Stomach (tissue), 19 donors: ENCODE data around the gene FBXL22. TPM values are rescaled to one million over a fixed set of nuclear protein-coding genes. Genes with fewer than 3 reads are reported as not detected.

Experiments used
- DNase-seq, 2 donors: peaks; one replicate each; pipeline versions ENCODE4 v3.0.0 to v3.0.0-alpha.2; 2013 to 2019
- H3K27ac ChIP-seq, 5 donors: fragments of 200-600 bp in 4 of 5; sonication (generic) in 4 of 5; one replicate each; pipeline ENCODE4 v1.5.1; 2013 to 2019; ENCODE audit warnings: mild to moderate bottlenecking in 1 of 5, moderate library complexity in 1 of 5
- H3K27me3 ChIP-seq, 3 donors: fragments of 200-600 bp; sonication (generic); one replicate each; pipeline ENCODE4 v1.5.1; 2017 to 2019; ENCODE audit warnings: mixed run types in 1 of 3
- H3K36me3 ChIP-seq, 4 donors: fragments of 200-600 bp; sonication (generic); 1 replicate in 3 of 4; 2 replicates in 1 of 4; pipeline ENCODE4 v1.5.1; 2016 to 2019
- H3K4me1 ChIP-seq, 4 donors: fragments of 200-600 bp; sonication (generic); one replicate each; pipeline ENCODE4 v1.5.1; 2016 to 2019
- H3K4me3 ChIP-seq, 4 donors: fragments of 200-600 bp; sonication (generic) in 3 of 4; one replicate each; pipeline ENCODE4 v1.5.1; 2016 to 2019; ENCODE audit warnings: mild to moderate bottlenecking in 1 of 4
- H3K9me3 ChIP-seq, 4 donors: fragments of 200-600 bp; sonication (generic); one replicate each; pipeline ENCODE4 v1.5.1; 2016 to 2019
- CTCF ChIP-seq, 7 experiments: fragments of 450-650 bp in 4 of 7; fragments of 200-600 bp in 3 of 7; sonication (generic) in 3 of 7; IDR thresholded peaks; one replicate each; pipeline ENCODE4 v1.5.1; 2016 to 2019; ENCODE audit warnings: antibody characterized with exemption in 7 of 7, control low read depth in 2 of 7, mild to moderate bottlenecking in 1 of 7
- EP300 ChIP-seq: sonication (generic); formaldehyde crosslinking; IDR thresholded peaks from one replicate; pipeline ENCODE4 v1.6.1; 2017; ENCODE audit warnings: antibody characterized with exemption
- POLR2A ChIP-seq, 4 donors: fragments of 450-650 bp; IDR thresholded peaks; one replicate each; pipeline ENCODE4 v1.6.1; 2016; ENCODE audit warnings: antibody characterized with exemption in 4 of 4, control low read depth in 2 of 4, mild to moderate bottlenecking in 1 of 4, moderate library complexity in 1 of 4
- POLR2AphosphoS5 ChIP-seq, 3 donors: sonication (generic); formaldehyde crosslinking; IDR thresholded peaks; one replicate each; pipeline ENCODE4 v1.6.1; 2016; ENCODE audit warnings: antibody characterized with exemption in 3 of 3
- WGBS, 5 donors: extraction: QIAGEN DNeasy Blood & Tissue Kit in 3 of 5; methylation state at CpG; one replicate each; pipeline versions ENCODE4 v1.1.5 to v1.1.7; 2013 to 2018; 5-methylcytosine and 5-hydroxymethylcytosine counted together
- intact Hi-C: fragments of 100-400 bp; cut with DNase I; formaldehyde crosslinking; loops from one replicate; pipeline ENCODE4 v1.15.1; 2023; ENCODE audit warnings: low total_unique reads
- long read RNA-seq, 10 donors: transcript quantifications; one replicate each; lab custom pipeline, GENCODE V29; 2026
- polyA plus RNA-seq, 3 donors: library from polyadenylated mRNA; stranded (reverse); fragments of 200-250 nt; gene quantifications; one replicate each; pipeline ENCODE4 v1.2.3, GENCODE V29; 2013
- total RNA-seq, 5 donors: library from RNA; depleted of rRNA; stranded (reverse); fragments of >200 nt; gene quantifications; one replicate each; pipeline versions ENCODE4 v1.1.0 to v1.2.3, GENCODE V29; 2014 to 2016
- donor health status: healthy with polysubstance abuse.
- donor health status: Bipolar disorder and iron deficiency.
- donor health status: healthy.

The FBXL22 gene
- 10 to 100 TPM in 3 of 5 donors, 1 to 10 TPM in 1, not detected in 1; 7.7 to 34.4 (median 22.9) TPM for total RNA-seq
- 1 to 10 TPM; 1.5 to 4.7 (median 2.3) TPM for polyA plus RNA-seq
- long read RNA-seq, donor 1, transcript FBXL22-204 (2 exons, 729 nt) = major isoform, 6 of 6 reads
- long read RNA-seq, donor 1, partial matches to known transcripts = 0 of 6 reads
- long read RNA-seq, donor 1, other reads (novel, unspliced or antisense) = 0 of 6 reads
- long read RNA-seq, donor 2, transcript FBXL22-204 (2 exons, 729 nt) = major isoform, 9 of 10 reads
- long read RNA-seq, donor 2, partial matches to known transcripts = 0 of 10 reads
- long read RNA-seq, donor 2, other reads (novel, unspliced or antisense) = 0 of 10 reads
- long read RNA-seq, donor 3 = 0 reads
- long read RNA-seq, donor 4, partial matches to known transcripts = 0 of 1 reads
- long read RNA-seq, donor 4, other reads (novel, unspliced or antisense) = 0 of 1 reads
- long read RNA-seq, donor 5, partial matches to known transcripts = 6 of 8 reads
- long read RNA-seq, donor 5, other reads (novel, unspliced or antisense) = 0 of 8 reads
- long read RNA-seq, donor 6, transcript FBXL22-204 (2 exons, 729 nt) = major isoform, 6 of 7 reads
- long read RNA-seq, donor 6, partial matches to known transcripts = 0 of 7 reads
- long read RNA-seq, donor 6, other reads (novel, unspliced or antisense) = 0 of 7 reads
- long read RNA-seq, donor 7, transcript FBXL22-204 (2 exons, 729 nt) = major isoform, 7 of 28 reads
- long read RNA-seq, donor 7, partial matches to known transcripts = 21 of 28 reads
- long read RNA-seq, donor 7, other reads (novel, unspliced or antisense) = 0 of 28 reads
- long read RNA-seq, donor 8, partial matches to known transcripts = 0 of 2 reads
- long read RNA-seq, donor 8, other reads (novel, unspliced or antisense) = 0 of 2 reads
- long read RNA-seq, donor 9, transcript FBXL22-204 (2 exons, 729 nt) = major isoform, 6 of 6 reads
- long read RNA-seq, donor 9, partial matches to known transcripts = 0 of 6 reads
- long read RNA-seq, donor 9, other reads (novel, unspliced or antisense) = 0 of 6 reads
- long read RNA-seq, donor 10, partial matches to known transcripts = 0 of 2 reads
- long read RNA-seq, donor 10, other reads (novel, unspliced or antisense) = 0 of 2 reads

- peak within 1 kb of the TSS; percentile 71 to 95 (median 92) for H3K27ac ChIP-seq
- no peaks in the 10 kb centered on the region for H3K27me3 ChIP-seq
- H3K36me3 ChIP-seq = peaks cover 15 to 30% (median 24%) of the 10 kb centered on the region in 4 donors
- H3K9me3 ChIP-seq = no peaks in the 10 kb centered on the region
- intact Hi-C loops = loop anchor here (10.0 kb wide), 1 partner anchor 102 kb away; no protein-coding TSS in a partner anchor
- WGBS, 5 donors = 57 to 61% (median 59%) methylated on average over 14 to 23 of the region's 23 CpGs
- peak within 1 kb of the TSS; percentile 15 to 83 (median 68) for H3K4me3 ChIP-seq
- TF ChIP-seq EP300 = no peak
- TF ChIP-seq POLR2A (IDR thresholded peaks at IDR 0.05) = no peak
- TF ChIP-seq POLR2AphosphoS5 (IDR thresholded peaks at IDR 0.05) = peak in 2 of 3 donors; percentile 13 to 19
- no peak for TF ChIP-seq CTCF (IDR thresholded peaks at IDR 0.05)
- peak in 1 of 2 donors; percentile 72 for DNase-seq
- H3K4me1 ChIP-seq = peaks cover 32 to 75% (median 58%) of the 10 kb centered on the region in 4 donors
Measured at GRCh38 chr15:63597038-63597790, at the start of gene FBXL22. TSS of gene FBXL22 (plus strand) at chr15:63597387. CDS start at chr15:63597393, 6 bp downstream.

GRCh38 chr15:63551400-63551799 lies 45.8 kb upstream of the FBXL22 start:
- Histone ChIP-seq H3K9me3 (no peaks in the 10 kb centered on the region), H3K36me3 (peaks cover 0 to 19% (median 14%) of the 10 kb centered on the region in 4 donors), H3K27me3 (no peaks in the 10 kb centered on the region), H3K4me3 (no peak overlapping the region), H3K27ac (peak overlapping the region in 4 of 5 donors; percentile 27 to 82 (median 69)), H3K4me1 (peaks cover 28 to 53% (median 39%) of the 10 kb centered on the region in 4 donors)
- DNase-seq = no peak
- intact Hi-C loops = no loop called here
- TF ChIP-seq CTCF (IDR thresholded peaks at IDR 0.05) (no peak), POLR2AphosphoS5 (IDR thresholded peaks at IDR 0.05) (peak in 1 of 3 donors; percentile 36)
- 18 to 57% (median 41%) methylated on average over 1 of the region's 1 CpG for WGBS, 5 donors

GRCh38 chr15:63553388-63553791 lies 43.8 kb upstream of the FBXL22 start:
- TF ChIP-seq POLR2AphosphoS5 (IDR thresholded peaks at IDR 0.05) (peak; percentile 69 to 95 (median 81)), EP300 (no peak)
- Histone ChIP-seq H3K4me3 (no peak overlapping the region), H3K4me1 (peaks cover 28 to 60% (median 43%) of the 10 kb centered on the region in 4 donors), H3K9me3 (no peaks in the 10 kb centered on the region), H3K27me3 (no peaks in the 10 kb centered on the region), H3K36me3 (peaks cover 6 to 32% (median 27%) of the 10 kb centered on the region in 4 donors), H3K27ac (peak overlapping the region in 4 of 5 donors; percentile 63 to 82 (median 76))
- 5 to 11% (median 7%) methylated on average over 3 of the region's 3 CpGs for WGBS, 5 donors
- intact Hi-C loops = no loop called here
- DNase-seq = peak; percentile 59 to 88

- intact Hi-C loops = no loop called here
- no peak for DNase-seq
- Histone ChIP-seq H3K36me3 (peaks cover 8 to 41% (median 32%) of the 10 kb centered on the region in 4 donors), H3K9me3 (no peaks in the 10 kb centered on the region), H3K4me3 (no peak overlapping the region), H3K27me3 (no peaks in the 10 kb centered on the region), H3K27ac (peak overlapping the region in 4 of 5 donors; percentile 63 to 82 (median 76)), H3K4me1 (peaks cover 28 to 70% (median 43%) of the 10 kb centered on the region in 4 donors)
- WGBS, 5 donors = 58 to 71% (median 63%) methylated on average over 2 of the region's 2 CpGs
- no peak for TF ChIP-seq POLR2AphosphoS5 (IDR thresholded peaks at IDR 0.05)
- TF ChIP-seq CTCF (IDR thresholded peaks at IDR 0.05) = no peak
- TF ChIP-seq POLR2A (IDR thresholded peaks at IDR 0.05) = no peak
- TF ChIP-seq EP300 = no peak
Measured at GRCh38 chr15:63554337-63554927, 42.8 kb upstream of the FBXL22 start.
